Measurements from ENCODE around the gene DCT.

- no peak for TF ChIP-seq POLR2AphosphoS5 (IDR thresholded peaks at IDR 0.05)
- TF ChIP-seq CTCF (IDR thresholded peaks at IDR 0.05) = no peak
- no peak for TF ChIP-seq POLR2A (IDR thresholded peaks at IDR 0.05; ENCODE audit: low read depth)
Measured at GRCh38 chr13:94487043-94487442, 7.6 kb upstream of the DCT start.

Data from esophagus muscularis mucosa (tissue), 3 donors.